Measurements from ENCODE around the gene CCDC92B. TPM values are rescaled to one million over a fixed set of nuclear protein-coding genes. Genes with fewer than 3 reads are reported as not detected.

CCDC92B gene
- total and polyA plus RNA-seq, 10 of the 15 experiments (the other 5 are each of a cell fraction or from before 2014, with no cell fraction given): not detected

GRCh38 chr17:2719861-2720260, 29.6 kb downstream of the CCDC92B start:
- H4K20me1 ChIP-seq (ENCODE audit: control insufficient read depth, insufficient read depth): no peaks in the 10 kb centered on the region
- FAIRE-seq (no peak), ATAC-seq (no peak), DNase-seq (ENCODE audit: low read depth, low spot score) (no peak)
- no peak overlapping the region for H3K4me2 ChIP-seq (ENCODE audit: control insufficient read depth, insufficient read depth)
- H3K27me3 ChIP-seq (replicated peaks in 1 of 2; ENCODE audit: control insufficient read depth in 2 of 2, insufficient read depth in 2 of 2, low read length in 1 of 2): peaks cover 0 to 2% of the 10 kb centered on the region in 2 experiments; a peak in 3 of 4 replicates
- no peak overlapping the region for H3K27ac ChIP-seq (ENCODE audit: control insufficient read depth, insufficient read depth)
- no peaks in the 10 kb centered on the region for H3K79me2 ChIP-seq (ENCODE audit: control insufficient read depth, insufficient read depth, low read length)
- ChIA-PET RAD21 (ENCODE audit: unreplicated experiment) (no interaction called here), POLR2A (no interaction called here), CTCF (no interaction called here), SMC1A (ENCODE audit: uncharacterized antibody, unreplicated experiment) (no interaction called here)
- no peak overlapping the region for H2AFZ ChIP-seq (ENCODE audit: control insufficient read depth, low read depth, low read length)
- H3K36me3 ChIP-seq (ENCODE audit: control insufficient read depth in 2 of 2, insufficient read depth in 2 of 2, low read length in 1 of 2): no peaks in the 10 kb centered on the region
- intact Hi-C loops (cut with micrococcal nuclease; ENCODE audit: unreplicated experiment): no loop called here
- WGBS (ENCODE audit: insufficient coverage, insufficient replicate concordance, low lambda C conversion rate, missing lambda C conversion rate): 67% methylated on average over 4 of the region's 4 CpGs
- no peak overlapping the region for H3K4me3 ChIP-seq
- no peak for TF ChIP-seq TCF3 (IDR thresholded peaks at IDR 0.05; ENCODE audit: borderline replicate concordance, insufficient read depth, low read depth, low read length)
- TF ChIP-seq PKNOX1 (IDR thresholded peaks at IDR 0.05): no peak
- TF ChIP-seq NRF1 (conservative IDR thresholded peaks at IDR 0.05; ENCODE audit: low read depth, low read length): no peak
- TF ChIP-seq YY1 (IDR thresholded peaks at IDR 0.05; ENCODE audit: low read depth, low read length): no peak
- no peak for TF ChIP-seq ZZZ3 (IDR thresholded peaks at IDR 0.05; ENCODE audit: control insufficient read depth, insufficient read length, low read depth)
- no peak for TF ChIP-seq NR2F1 (conservative IDR thresholded peaks at IDR 0.05)
- TF ChIP-seq SIX5 (IDR thresholded peaks at IDR 0.05; ENCODE audit: low read depth, low read length, severe bottlenecking): no peak
- TF ChIP-seq, protein P1, sequence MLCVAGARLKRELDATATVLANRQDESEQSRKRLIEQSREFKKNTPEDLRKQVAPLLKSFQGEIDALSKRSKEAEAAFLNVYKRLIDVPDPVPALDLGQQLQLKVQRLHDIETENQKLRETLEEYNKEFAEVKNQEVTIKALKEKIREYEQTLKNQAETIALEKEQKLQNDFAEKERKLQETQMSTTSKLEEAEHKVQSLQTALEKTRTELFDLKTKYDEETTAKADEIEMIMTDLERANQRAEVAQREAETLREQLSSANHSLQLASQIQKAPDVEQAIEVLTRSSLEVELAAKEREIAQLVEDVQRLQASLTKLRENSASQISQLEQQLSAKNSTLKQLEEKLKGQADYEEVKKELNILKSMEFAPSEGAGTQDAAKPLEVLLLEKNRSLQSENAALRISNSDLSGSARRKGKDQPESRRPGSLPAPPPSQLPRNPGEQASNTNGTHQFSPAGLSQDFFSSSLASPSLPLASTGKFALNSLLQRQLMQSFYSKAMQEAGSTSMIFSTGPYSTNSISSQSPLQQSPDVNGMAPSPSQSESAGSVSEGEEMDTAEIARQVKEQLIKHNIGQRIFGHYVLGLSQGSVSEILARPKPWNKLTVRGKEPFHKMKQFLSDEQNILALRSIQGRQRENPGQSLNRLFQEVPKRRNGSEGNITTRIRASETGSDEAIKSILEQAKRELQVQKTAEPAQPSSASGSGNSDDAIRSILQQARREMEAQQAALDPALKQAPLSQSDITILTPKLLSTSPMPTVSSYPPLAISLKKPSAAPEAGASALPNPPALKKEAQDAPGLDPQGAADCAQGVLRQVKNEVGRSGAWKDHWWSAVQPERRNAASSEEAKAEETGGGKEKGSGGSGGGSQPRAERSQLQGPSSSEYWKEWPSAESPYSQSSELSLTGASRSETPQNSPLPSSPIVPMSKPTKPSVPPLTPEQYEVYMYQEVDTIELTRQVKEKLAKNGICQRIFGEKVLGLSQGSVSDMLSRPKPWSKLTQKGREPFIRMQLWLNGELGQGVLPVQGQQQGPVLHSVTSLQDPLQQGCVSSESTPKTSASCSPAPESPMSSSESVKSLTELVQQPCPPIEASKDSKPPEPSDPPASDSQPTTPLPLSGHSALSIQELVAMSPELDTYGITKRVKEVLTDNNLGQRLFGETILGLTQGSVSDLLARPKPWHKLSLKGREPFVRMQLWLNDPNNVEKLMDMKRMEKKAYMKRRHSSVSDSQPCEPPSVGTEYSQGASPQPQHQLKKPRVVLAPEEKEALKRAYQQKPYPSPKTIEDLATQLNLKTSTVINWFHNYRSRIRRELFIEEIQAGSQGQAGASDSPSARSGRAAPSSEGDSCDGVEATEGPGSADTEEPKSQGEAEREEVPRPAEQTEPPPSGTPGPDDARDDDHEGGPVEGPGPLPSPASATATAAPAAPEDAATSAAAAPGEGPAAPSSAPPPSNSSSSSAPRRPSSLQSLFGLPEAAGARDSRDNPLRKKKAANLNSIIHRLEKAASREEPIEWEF (IDR thresholded peaks at IDR 0.05; ENCODE audit: insufficient replicate concordance, low read depth, low read length): no peak
- TF ChIP-seq ZNF622 (IDR thresholded peaks at IDR 0.05): no peak
- no peak for TF ChIP-seq IKZF2 (IDR thresholded peaks at IDR 0.05)
- TF ChIP-seq NFYB (IDR thresholded peaks at IDR 0.05; ENCODE audit: insufficient read depth, low read depth, low read length): no peak
- TF ChIP-seq RELA (IDR thresholded peaks at IDR 0.05; ENCODE audit: borderline replicate concordance, partially characterized antibody): no peak
- no peak for TF ChIP-seq EGR1 (IDR thresholded peaks at IDR 0.05; ENCODE audit: borderline replicate concordance in 1 of 2, low read depth in 2 of 2, low read length in 2 of 2)
- TF ChIP-seq MXI1 (IDR thresholded peaks at IDR 0.05; ENCODE audit: low read depth, low read length): no peak
- TF ChIP-seq TCF7 (IDR thresholded peaks at IDR 0.05; ENCODE audit: borderline replicate concordance): no peak
- in situ Hi-C loops (cut with MboI): no loop called here
- no peaks in the 10 kb centered on the region; the same call in none of the 2 replicates for H3K4me1 ChIP-seq (ENCODE audit: control insufficient read depth, insufficient read depth, low read length)
- BruUV-seq (replicated peaks): no TSS peak
- H3K9ac ChIP-seq (ENCODE audit: control insufficient read depth, insufficient read depth, low read length): no peak overlapping the region
- no peaks in the 10 kb centered on the region for H3K9me3 ChIP-seq (replicated peaks; ENCODE audit: control insufficient read depth, insufficient read depth, low read length)

Measured in GM12878 (cell line).